Activated CD8-positive, alpha-beta T cell treated with anti-CD3 and anti-CD28 coated beads for 36 hours (primary cell): ENCODE data around the gene VPS39. TPM values are rescaled to one million over a fixed set of nuclear protein-coding genes. Genes with fewer than 3 reads are reported as not detected.
A peak's percentile ranks its signal among the peaks of the same experiment; 100 is the strongest.

Source experiments
- ATAC-seq: fragments of 200-7000 bp; cut with Tn5 transposase; one replicate; pipeline ENCODE4 v1.10.0; 2021; ENCODE audit warnings: mild to moderate bottlenecking, moderate library complexity
- CTCF ChIA-PET: fragments of 350-600 bp; sonication (Branson Sonifier 250); formaldehyde crosslinking; loops from one replicate; lab custom pipeline; 2021; ENCODE audit warnings: antibody characterized with exemption; lab: Charles Lee
- POLR2A ChIA-PET: fragments of 350-600 bp; sonication (Branson Sonifier 250); formaldehyde crosslinking; loops from one replicate; lab custom pipeline; 2021; ENCODE audit warnings: antibody characterized with exemption; lab: Charles Lee
- DNase-seq: peaks from one replicate; pipeline ENCODE4 v3.0.0-alpha.2; 2020
- H3K27ac Mint-ChIP-seq: one replicate; pipeline ENCODE4 v1.8.0; 2021; ENCODE audit warnings: mild to moderate bottlenecking, mixed read lengths
- H3K27me3 Mint-ChIP-seq: one replicate; pipeline ENCODE4 v1.8.0; 2021; ENCODE audit warnings: mixed read lengths
- H3K36me3 Mint-ChIP-seq: one replicate; pipeline ENCODE4 v1.8.0; 2021; ENCODE audit warnings: low read depth, mixed read lengths
- H3K4me1 Mint-ChIP-seq: one replicate; pipeline ENCODE4 v1.8.0; 2021; ENCODE audit warnings: low read depth, mixed read lengths
- H3K4me3 Mint-ChIP-seq: one replicate; pipeline ENCODE4 v1.8.0; 2021; ENCODE audit warnings: mild to moderate bottlenecking, moderate library complexity, mixed read lengths
- H3K9me3 Mint-ChIP-seq: one replicate; pipeline ENCODE4 v1.8.0; 2021; ENCODE audit warnings: mixed read lengths
- intact Hi-C: fragments of 100-400 bp; cut with micrococcal nuclease; formaldehyde crosslinking; loops from one replicate; pipeline ENCODE4 v1.10.0; 2022
- total RNA-seq, 2 experiments: library from RNA; stranded (reverse); gene quantifications; one replicate each; pipeline ENCODE4 v1.2.3, GENCODE V29; 2021
- TF ChIP-seq, protein P1 (sequence below): fragments of 200-600 bp; IDR thresholded peaks from one replicate; pipeline ENCODE4 v1.8.0; 2022; ENCODE audit warnings: antibody characterized with exemption, mild to moderate bottlenecking

The VPS39 gene
- total RNA-seq, 2 experiments from 2014 or later: 47.3 to 49.8 TPM

DNA sequence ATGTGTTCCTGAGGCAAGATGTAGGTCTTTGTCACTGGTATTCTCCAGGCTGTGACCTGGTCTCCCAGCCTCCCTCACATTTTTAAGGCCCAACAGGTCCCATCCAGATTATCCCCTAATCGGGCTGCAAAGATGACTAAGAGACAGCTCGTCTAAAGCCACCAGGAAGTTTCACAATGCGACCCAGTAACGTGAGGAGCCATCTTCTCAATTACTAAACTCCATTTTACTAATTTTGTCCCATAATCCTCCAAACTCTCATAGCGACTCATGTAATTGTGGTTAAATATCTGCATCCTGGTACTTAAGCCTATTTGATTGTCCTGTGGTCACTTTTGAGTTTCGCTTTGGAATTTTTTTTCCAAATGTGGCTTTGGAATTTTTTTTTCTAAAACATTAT, 43.0 kb downstream of the VPS39 start:
- Mint-ChIP-seq H3K27me3 (no peaks in the 10 kb centered on the region), H3K36me3 (peaks cover 41% of the 10 kb centered on the region), H3K9me3 (no peaks in the 10 kb centered on the region), H3K4me1 (no peaks in the 10 kb centered on the region), H3K4me3 (no peak overlapping the region), H3K27ac (no peak overlapping the region)
- DNase-seq (no peak), ATAC-seq (no peak)
- POLR2A ChIA-PET: no interaction called here
- TF ChIP-seq, protein P1, sequence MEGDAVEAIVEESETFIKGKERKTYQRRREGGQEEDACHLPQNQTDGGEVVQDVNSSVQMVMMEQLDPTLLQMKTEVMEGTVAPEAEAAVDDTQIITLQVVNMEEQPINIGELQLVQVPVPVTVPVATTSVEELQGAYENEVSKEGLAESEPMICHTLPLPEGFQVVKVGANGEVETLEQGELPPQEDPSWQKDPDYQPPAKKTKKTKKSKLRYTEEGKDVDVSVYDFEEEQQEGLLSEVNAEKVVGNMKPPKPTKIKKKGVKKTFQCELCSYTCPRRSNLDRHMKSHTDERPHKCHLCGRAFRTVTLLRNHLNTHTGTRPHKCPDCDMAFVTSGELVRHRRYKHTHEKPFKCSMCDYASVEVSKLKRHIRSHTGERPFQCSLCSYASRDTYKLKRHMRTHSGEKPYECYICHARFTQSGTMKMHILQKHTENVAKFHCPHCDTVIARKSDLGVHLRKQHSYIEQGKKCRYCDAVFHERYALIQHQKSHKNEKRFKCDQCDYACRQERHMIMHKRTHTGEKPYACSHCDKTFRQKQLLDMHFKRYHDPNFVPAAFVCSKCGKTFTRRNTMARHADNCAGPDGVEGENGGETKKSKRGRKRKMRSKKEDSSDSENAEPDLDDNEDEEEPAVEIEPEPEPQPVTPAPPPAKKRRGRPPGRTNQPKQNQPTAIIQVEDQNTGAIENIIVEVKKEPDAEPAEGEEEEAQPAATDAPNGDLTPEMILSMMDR: no peak
- CTCF ChIA-PET: interaction anchor here (0.7 kb wide), 1 partner anchor 27 kb away, joined by 3 read pairs; no protein-coding TSS in a partner anchor
- intact Hi-C loops: no loop called here

DNA sequence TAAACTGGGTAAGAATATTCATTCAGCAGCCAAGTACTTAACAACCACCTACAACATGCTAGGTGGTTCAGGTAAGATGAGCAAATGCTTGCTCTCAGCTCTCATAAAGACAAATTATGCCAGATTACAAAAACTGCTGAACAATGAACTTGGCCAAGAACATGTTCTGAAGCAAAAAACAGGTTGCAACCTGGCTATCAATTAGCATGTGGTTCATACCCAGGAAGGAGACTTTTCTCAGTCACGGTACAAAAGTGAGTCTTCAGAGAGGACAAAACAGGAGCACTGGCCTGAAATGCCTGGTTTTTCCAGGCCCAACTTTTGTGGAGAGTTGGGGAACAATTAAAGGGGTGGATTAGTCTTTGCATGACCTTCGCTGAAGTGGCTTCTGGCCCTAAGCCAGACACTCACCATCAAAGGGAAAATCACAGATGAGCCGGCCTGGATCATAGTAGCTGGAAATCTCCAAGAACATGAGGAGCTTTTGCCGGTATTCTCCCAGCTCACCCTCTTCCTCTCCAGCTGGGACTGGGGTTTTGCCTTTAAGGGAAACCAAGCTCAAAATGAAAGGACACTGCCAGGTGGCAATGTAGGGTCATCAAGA, 44.1 kb downstream of the VPS39 start:
- POLR2A ChIA-PET: interaction anchor here (0.5 to 0.8 kb wide), 2 partner anchors 144 to 636 kb away, joined by 3 read pairs; no protein-coding TSS in a partner anchor
- Mint-ChIP-seq H3K27me3 (no peaks in the 10 kb centered on the region), H3K4me3 (no peak overlapping the region), H3K4me1 (no peaks in the 10 kb centered on the region), H3K36me3 (peaks cover 43% of the 10 kb centered on the region), H3K27ac (peak overlapping the region; percentile 11), H3K9me3 (no peaks in the 10 kb centered on the region)
- TF ChIP-seq, protein P1: no peak
- no peak for ATAC-seq
- DNase-seq: no peak
- CTCF ChIA-PET: interaction anchor here (1.0 kb wide), 1 partner anchor 99 kb away, joined by 4 read pairs; no protein-coding TSS in a partner anchor
- intact Hi-C loops: no loop called here

DNA sequence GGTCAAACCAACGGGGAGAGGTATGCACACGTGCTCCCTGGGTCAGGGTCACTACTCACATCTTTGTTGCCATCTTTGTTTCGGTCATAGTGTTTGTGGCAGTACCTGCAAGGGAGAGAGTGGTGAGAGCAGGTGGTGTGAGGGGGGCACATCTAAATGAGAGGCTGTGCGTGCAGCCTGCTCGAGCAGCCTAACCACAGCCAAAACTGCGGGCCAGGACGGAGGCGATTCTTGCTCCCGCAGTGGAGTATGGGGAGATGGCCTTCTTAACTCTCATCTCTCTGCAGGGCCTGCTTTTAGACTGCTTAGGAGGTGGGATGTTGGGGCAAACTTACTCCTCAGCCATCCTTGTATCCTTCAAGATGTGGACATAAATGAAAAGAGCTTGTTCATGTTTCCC, 44.8 kb downstream of the VPS39 start:
- Mint-ChIP-seq H3K27me3 (no peaks in the 10 kb centered on the region), H3K4me1 (peaks cover 2% of the 10 kb centered on the region), H3K36me3 (peaks cover 45% of the 10 kb centered on the region), H3K27ac (no peak overlapping the region), H3K9me3 (no peaks in the 10 kb centered on the region), H3K4me3 (no peak overlapping the region)
- TF ChIP-seq, protein P1: no peak
- DNase-seq: no peak
- ChIA-PET CTCF (no interaction called here), POLR2A (interaction anchor here (0.5 to 0.8 kb wide), 2 partner anchors 143 to 637 kb away, joined by 3 read pairs; no protein-coding TSS in a partner anchor)
- ATAC-seq: no peak
- intact Hi-C loops: no loop called here

DNA sequence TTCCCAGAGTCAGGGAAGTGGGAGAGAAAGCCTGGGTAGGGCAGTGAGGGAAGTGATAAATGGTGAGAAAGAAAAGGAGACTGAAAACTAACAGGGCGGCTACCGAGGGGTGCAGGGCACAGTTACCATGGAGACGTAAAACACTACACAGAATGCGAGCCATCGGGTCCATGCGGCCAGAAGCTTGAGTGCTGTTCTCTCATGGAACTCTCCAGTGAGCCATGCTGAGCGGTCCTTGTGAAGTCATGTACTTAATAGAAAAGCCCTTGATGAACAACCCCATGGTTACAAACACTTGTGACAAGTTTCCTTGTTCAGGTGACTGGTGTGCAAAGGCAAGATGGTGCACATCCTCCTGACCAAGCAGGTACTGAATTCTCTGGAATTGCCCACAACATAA, 48.0 kb downstream of the VPS39 start:
- no peak overlapping the region for H3K27ac Mint-ChIP-seq
- peaks cover 26% of the 10 kb centered on the region for H3K36me3 Mint-ChIP-seq
- DNase-seq: no peak

More for the DNA sequence above, 48.0 kb downstream of the VPS39 start:
- no peaks in the 10 kb centered on the region for H3K9me3 Mint-ChIP-seq
- peaks cover 2% of the 10 kb centered on the region for H3K4me1 Mint-ChIP-seq
- H3K4me3 Mint-ChIP-seq: no peak overlapping the region
- no peak for ATAC-seq
- POLR2A ChIA-PET: no interaction called here
- CTCF ChIA-PET: interaction anchor here (1.3 kb wide), 1 partner anchor 23 kb away, joined by 3 read pairs; no protein-coding TSS in a partner anchor
- intact Hi-C loops: no loop called here
- no peaks in the 10 kb centered on the region for H3K27me3 Mint-ChIP-seq
- TF ChIP-seq, protein P1: no peak
